Activated B cell treated with CpG ODN at 0.5 μM for 24 hours (primary cell): ENCODE results near the gene CYREN. TPM values are rescaled to one million over a fixed set of nuclear protein-coding genes. Genes with fewer than 3 reads are reported as not detected.

Source experiments
- ATAC-seq: fragments of 200-7000 bp; cut with Tn5 transposase; one replicate; pipeline ENCODE4 v1.10.0; 2021; ENCODE audit warnings: low read depth, mild to moderate bottlenecking, moderate library complexity
- CTCF ChIA-PET: fragments of 350-600 bp; sonication (Branson Sonifier 250); formaldehyde crosslinking; loops from one replicate; lab custom pipeline; 2021; ENCODE audit warnings: antibody characterized with exemption; lab: Charles Lee
- POLR2A ChIA-PET: fragments of 350-600 bp; sonication (Branson Sonifier 250); formaldehyde crosslinking; loops from one replicate; lab custom pipeline; 2021; ENCODE audit warnings: antibody characterized with exemption; lab: Charles Lee
- DNase-seq: peaks from one replicate; pipeline ENCODE4 v3.0.0; 2022
- H3K27ac Mint-ChIP-seq: one replicate; pipeline ENCODE4 v1.8.0; 2020; ENCODE audit warnings: mixed read lengths
- H3K27me3 Mint-ChIP-seq: one replicate; pipeline ENCODE4 v1.8.0; 2021; ENCODE audit warnings: mixed read lengths
- H3K36me3 Mint-ChIP-seq: one replicate; pipeline ENCODE4 v1.8.0; 2021; ENCODE audit warnings: low read depth, mixed read lengths
- H3K4me1 Mint-ChIP-seq: one replicate; pipeline ENCODE4 v1.8.0; 2021; ENCODE audit warnings: mixed read lengths
- H3K4me3 Mint-ChIP-seq: one replicate; pipeline ENCODE4 v1.8.0; 2020; ENCODE audit warnings: mild to moderate bottlenecking, mixed read lengths
- H3K9me3 Mint-ChIP-seq: one replicate; pipeline ENCODE4 v1.8.0; 2020; ENCODE audit warnings: mixed read lengths
- intact Hi-C: fragments of 100-400 bp; cut with micrococcal nuclease; formaldehyde crosslinking; loops from one replicate; pipeline ENCODE4 v1.15.1; 2024
- total RNA-seq: library from RNA; stranded (reverse); gene quantifications from 2 replicates; pipeline ENCODE4 v1.2.3, GENCODE V29; 2022
- TF ChIP-seq, protein P1 (sequence below): fragments of 200-600 bp; IDR thresholded peaks from one replicate; pipeline ENCODE4 v1.8.0; 2022; ENCODE audit warnings: antibody characterized with exemption, mild to moderate bottlenecking

Gene CYREN
- total RNA-seq, 1 donor from 2014 or later, result 79.3 TPM

DNA sequence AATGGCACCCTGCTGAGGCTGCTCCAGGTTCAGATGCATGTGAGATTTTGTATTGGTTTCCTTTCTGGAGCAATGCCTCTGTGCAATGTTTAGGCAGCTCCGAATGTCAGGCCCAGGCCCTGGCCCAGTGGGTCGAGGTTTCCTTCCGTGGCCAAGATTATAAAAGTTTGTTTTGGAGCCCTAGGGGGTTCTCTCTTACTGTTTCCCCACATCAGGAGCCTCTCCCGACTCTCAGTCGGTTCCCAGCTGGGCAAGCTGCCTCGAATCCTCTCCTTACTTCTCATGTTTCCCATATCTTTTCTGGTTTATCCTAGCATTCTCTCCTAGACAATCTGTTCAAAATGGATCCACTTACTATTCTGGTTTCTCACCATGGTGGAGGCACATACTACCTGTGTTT lies 11.6 kb downstream of the CYREN start:
- TF ChIP-seq, protein P1, sequence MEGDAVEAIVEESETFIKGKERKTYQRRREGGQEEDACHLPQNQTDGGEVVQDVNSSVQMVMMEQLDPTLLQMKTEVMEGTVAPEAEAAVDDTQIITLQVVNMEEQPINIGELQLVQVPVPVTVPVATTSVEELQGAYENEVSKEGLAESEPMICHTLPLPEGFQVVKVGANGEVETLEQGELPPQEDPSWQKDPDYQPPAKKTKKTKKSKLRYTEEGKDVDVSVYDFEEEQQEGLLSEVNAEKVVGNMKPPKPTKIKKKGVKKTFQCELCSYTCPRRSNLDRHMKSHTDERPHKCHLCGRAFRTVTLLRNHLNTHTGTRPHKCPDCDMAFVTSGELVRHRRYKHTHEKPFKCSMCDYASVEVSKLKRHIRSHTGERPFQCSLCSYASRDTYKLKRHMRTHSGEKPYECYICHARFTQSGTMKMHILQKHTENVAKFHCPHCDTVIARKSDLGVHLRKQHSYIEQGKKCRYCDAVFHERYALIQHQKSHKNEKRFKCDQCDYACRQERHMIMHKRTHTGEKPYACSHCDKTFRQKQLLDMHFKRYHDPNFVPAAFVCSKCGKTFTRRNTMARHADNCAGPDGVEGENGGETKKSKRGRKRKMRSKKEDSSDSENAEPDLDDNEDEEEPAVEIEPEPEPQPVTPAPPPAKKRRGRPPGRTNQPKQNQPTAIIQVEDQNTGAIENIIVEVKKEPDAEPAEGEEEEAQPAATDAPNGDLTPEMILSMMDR, result no peak
- intact Hi-C loops, result no loop called here
- H3K27me3 Mint-ChIP-seq, result no peaks in the 10 kb centered on the region
- H3K9me3 Mint-ChIP-seq, result peaks cover 32% of the 10 kb centered on the region
- DNase-seq, result no peak
- H3K27ac Mint-ChIP-seq, result peak overlapping the region; percentile 93
- no peak overlapping the region for H3K4me3 Mint-ChIP-seq
- no peak for ATAC-seq
- ChIA-PET CTCF (interaction anchor here (1.0 to 4.9 kb wide), 2 partner anchors 11 kb away, joined by 4 to 36 read pairs; partner anchors contain the start of genes CYREN and TMEM140), POLR2A (interaction anchor here (1.0 to 6.4 kb wide), 3 partner anchors 11 to 173 kb away, joined by 3 to 90 read pairs (median 11); partner anchors contain the start of genes AGBL3, CYREN and TMEM140)
- H3K36me3 Mint-ChIP-seq, result peaks cover 76% of the 10 kb centered on the region
- peaks cover 57% of the 10 kb centered on the region for H3K4me1 Mint-ChIP-seq

DNA sequence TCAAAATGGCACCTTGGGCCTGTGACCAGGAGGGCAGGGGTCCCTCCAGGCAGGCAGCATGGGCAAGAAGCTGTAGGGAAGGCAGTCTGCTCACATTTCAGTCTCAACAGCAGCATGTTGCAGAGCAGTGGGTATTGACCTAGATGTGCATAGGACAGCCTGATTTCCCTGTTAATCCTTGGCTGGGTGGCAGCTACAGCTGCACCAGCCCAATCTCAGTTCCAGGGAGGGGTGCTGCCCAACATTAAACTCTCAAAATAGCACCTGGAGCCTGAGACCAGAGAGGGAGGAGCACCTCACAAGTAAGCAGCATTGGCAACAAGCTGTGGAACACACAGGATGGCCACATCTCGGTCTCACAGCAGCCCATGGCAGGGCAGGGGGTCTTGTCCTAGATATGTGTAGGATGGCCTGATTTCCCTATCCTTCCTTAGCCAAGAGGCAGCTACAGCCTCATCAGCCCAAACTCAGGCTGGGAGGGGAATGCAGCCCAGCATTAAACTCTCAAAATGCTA lies 12.3 kb downstream of the CYREN start:
- Mint-ChIP-seq H3K36me3 (peaks cover 81% of the 10 kb centered on the region), H3K27me3 (no peaks in the 10 kb centered on the region), H3K9me3 (peaks cover 34% of the 10 kb centered on the region), H3K4me1 (peaks cover 62% of the 10 kb centered on the region), H3K4me3 (no peak overlapping the region), H3K27ac (peak overlapping the region; percentile 56)
- DNase-seq, result no peak
- intact Hi-C loops, result no loop called here
- TF ChIP-seq, protein P1, result no peak
- no peak for ATAC-seq
- CTCF ChIA-PET, result interaction anchor here (1.0 to 4.9 kb wide), 2 partner anchors 10 to 12 kb away, joined by 4 to 36 read pairs; partner anchors contain the start of genes CYREN and TMEM140
- POLR2A ChIA-PET, result interaction anchor here (1.0 to 6.4 kb wide), 3 partner anchors 10 to 172 kb away, joined by 3 to 90 read pairs (median 11); partner anchors contain the start of genes AGBL3, CYREN and TMEM140

DNA sequence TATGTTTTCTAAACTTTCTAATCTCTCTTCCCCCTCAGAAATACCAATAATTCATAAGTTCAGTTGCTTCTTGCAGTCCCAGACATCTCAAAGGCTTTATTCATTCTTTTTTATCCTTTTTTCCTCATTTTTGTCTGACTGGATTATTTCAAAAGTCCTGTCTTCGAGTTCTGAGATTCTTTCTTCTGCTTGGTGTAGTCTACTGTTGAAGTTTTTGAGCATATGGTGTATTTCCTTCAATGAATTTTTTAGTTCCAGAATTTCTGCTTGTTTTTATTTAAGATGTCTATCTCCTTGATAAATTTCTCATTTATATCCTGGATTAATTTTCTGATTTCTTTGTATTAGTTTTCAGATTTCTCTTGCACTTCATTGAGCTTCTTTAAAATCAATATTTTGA lies 14.2 kb downstream of the CYREN start:
- intact Hi-C loops, result no loop called here
- ChIA-PET CTCF (interaction anchor here (1.2 kb wide), 1 partner anchor 9 kb away, joined by 3 read pairs; the partner anchor contains the start of gene TMEM140), POLR2A (interaction anchor here (6.4 kb wide), 1 partner anchor 14 kb away, joined by 90 read pairs; the partner anchor contains the start of gene CYREN)
- Mint-ChIP-seq H3K9me3 (peaks cover 29% of the 10 kb centered on the region), H3K27me3 (no peaks in the 10 kb centered on the region), H3K4me1 (peaks cover 67% of the 10 kb centered on the region), H3K27ac (no peak overlapping the region), H3K36me3 (peaks cover 83% of the 10 kb centered on the region), H3K4me3 (no peak overlapping the region)
- TF ChIP-seq, protein P1, result no peak
- DNase-seq (no peak), ATAC-seq (no peak)

DNA sequence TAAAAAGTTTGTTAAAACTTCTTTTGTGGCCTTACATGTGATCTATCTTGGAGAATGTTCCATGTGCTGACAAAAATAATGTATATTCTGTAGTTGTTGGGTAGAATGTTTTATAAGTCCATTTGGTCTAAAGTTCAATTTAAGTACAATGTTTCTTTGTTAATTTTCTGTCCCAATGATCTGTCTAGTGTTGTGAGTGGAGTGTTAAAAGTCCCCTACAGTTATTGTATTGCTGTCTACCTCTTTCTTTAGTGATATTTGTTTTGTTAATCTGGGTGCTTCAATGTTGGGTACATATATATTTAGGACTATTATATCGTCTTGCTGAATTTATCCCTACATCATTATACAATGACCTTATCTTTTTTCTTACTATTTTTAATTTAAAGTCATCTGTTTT lies 15.8 kb downstream of the CYREN start:
- POLR2A ChIA-PET, result no interaction called here
- H3K9me3 Mint-ChIP-seq, result peaks cover 29% of the 10 kb centered on the region
- no peak overlapping the region for H3K27ac Mint-ChIP-seq
- H3K27me3 Mint-ChIP-seq, result no peaks in the 10 kb centered on the region
- TF ChIP-seq, protein P1, result no peak
- intact Hi-C loops, result no loop called here
- ATAC-seq, result no peak
- no peak for DNase-seq
- peaks cover 67% of the 10 kb centered on the region for H3K4me1 Mint-ChIP-seq
- peaks cover 75% of the 10 kb centered on the region for H3K36me3 Mint-ChIP-seq
- H3K4me3 Mint-ChIP-seq, result no peak overlapping the region
- CTCF ChIA-PET, result no interaction called here

DNA sequence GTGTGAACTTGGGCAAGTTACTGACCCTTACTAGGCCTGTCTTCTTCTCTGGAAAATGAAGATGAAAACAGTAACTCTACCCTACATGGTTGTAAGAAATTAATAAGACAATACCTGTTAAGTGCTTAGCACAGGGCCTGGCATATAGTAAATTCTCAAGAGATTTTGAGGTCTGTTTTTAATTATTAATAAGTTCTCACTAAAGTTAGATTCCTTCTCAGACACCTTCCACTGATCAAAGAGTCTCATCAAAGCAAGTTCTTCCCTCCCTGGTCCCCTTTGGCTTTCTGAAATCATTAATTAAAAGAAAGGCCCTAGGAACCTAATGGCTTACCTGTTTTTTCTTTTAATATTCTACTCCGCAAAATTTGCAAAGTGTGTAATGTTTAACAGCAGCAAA lies 18.1 kb downstream of the CYREN start:
- CTCF ChIA-PET, result no interaction called here
- H3K27ac Mint-ChIP-seq, result no peak overlapping the region

More for the DNA sequence above, 18.1 kb downstream of the CYREN start:
- no peak for DNase-seq
- no peak for ATAC-seq
- peaks cover 29% of the 10 kb centered on the region for H3K9me3 Mint-ChIP-seq
- H3K4me1 Mint-ChIP-seq, result peaks cover 72% of the 10 kb centered on the region
- TF ChIP-seq, protein P1, result no peak
- H3K36me3 Mint-ChIP-seq, result peaks cover 69% of the 10 kb centered on the region
- H3K27me3 Mint-ChIP-seq, result no peaks in the 10 kb centered on the region
- no peak overlapping the region for H3K4me3 Mint-ChIP-seq
- POLR2A ChIA-PET, result interaction anchor here (1.0 to 6.2 kb wide), 2 partner anchors 17 to 165 kb away, joined by 4 to 111 read pairs; partner anchors contain the start of gene CYREN
- intact Hi-C loops, result no loop called here
